GM19240 (cell line): Measurements from ENCODE around the gene CFAP69.
"Not testable (repeated sequence)": the region's sequence is repeated elsewhere in the genome, so short reads cannot be mapped to it uniquely, and the experiment has no call there.

Source experiments
- DNase-seq: peaks from one replicate; pipeline ENCODE4 v3.0.0; 2011; ENCODE audit warnings: low spot score; ENCODE audit not compliant: insufficient read length

Gene CFAP69

DNA sequence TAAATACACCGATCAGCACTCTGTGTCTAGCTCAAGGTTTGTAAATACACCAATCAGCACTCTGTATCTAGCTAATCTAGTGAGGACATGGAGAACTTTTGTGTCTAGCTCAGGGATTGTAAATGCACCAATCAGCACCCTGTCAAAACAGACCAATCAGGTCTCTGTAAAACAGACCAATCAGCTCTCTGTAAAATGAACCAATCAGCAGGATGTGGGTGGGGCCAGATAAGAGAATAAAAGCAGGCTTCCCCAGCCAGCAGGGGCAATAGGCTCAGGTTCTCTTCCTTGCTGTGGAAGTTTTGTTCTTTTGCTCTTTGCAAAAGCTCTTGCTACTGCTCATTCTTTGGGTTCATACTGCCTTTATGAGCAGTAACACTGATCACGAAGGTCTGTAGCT is 90.0 kb downstream of the CFAP69 start:
- not testable (repeated sequence) for DNase-seq

DNA sequence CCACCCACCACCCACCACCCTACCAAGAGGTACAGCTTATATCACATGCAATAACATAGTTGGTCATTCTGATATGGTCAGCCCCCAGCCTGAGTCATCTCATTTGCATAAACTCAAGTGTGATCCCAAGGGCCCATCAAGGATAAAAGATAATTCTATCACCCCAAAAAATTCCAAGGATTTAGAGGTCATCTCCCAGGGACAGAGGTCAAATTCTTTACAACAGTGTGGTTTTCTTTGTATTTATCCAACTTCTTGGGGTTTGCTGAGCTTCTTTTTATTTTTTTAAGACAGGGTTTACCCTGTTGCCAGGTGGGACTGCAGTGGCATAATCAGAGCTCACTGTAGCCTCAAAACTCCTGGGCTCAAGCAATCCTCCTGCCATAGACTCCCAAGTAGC is 92.1 kb downstream of the CFAP69 start:
- DNase-seq, result no peak

DNA sequence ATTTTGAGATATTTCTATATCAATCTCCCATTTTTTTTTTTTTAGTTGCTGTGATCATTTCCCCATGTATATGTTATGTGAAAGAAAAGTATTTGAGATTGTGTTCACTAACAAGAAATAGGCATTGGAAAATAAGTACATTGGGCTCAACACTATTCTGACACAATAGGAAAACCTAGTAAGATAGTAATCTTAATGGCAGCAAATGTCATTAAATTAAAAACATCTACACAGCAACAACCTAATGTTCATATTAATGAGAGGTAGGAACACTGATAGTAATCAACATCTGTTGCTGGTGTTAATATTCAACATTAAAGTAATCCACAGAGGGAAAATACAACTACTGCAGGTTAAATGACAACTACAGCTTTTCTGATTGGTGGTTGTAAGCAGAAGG is 100.0 kb downstream of the CFAP69 start:
- DNase-seq, result no peak

DNA sequence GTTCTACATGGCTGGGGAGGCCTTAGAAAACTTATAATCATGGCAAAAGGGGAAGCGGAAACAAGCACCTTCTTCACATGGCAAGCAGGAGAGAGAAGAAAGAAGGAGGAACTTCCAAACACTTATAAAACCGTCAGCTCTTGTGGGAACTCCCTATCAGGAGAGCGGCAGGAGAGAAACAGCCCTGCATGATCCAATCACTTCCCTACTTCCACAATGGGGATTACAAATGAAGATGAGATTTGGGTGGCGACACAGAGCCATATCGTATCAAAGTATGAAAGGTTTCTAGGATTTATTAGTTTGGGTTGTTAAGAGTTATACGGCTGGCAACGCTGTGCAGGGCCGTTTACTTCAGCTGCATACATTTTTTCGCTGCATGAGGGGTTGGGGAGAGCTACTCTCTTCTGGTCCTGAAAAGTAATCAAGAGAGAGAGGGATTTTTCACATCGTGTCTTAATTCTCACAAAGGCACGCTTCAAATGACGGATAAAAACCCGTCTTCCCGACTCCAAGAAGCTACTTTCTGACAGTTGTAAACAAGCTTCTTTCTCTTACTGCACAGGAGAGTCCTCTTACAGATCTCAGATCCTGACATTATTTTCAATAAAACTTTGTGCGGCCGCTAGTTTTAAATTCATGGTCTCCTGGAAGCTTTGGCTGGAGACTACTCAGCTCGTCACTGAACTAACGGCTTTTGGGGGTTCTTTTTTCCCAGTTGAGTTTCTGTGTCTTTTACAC is 100.8 kb downstream of the CFAP69 start:
- no peak for DNase-seq

DNA sequence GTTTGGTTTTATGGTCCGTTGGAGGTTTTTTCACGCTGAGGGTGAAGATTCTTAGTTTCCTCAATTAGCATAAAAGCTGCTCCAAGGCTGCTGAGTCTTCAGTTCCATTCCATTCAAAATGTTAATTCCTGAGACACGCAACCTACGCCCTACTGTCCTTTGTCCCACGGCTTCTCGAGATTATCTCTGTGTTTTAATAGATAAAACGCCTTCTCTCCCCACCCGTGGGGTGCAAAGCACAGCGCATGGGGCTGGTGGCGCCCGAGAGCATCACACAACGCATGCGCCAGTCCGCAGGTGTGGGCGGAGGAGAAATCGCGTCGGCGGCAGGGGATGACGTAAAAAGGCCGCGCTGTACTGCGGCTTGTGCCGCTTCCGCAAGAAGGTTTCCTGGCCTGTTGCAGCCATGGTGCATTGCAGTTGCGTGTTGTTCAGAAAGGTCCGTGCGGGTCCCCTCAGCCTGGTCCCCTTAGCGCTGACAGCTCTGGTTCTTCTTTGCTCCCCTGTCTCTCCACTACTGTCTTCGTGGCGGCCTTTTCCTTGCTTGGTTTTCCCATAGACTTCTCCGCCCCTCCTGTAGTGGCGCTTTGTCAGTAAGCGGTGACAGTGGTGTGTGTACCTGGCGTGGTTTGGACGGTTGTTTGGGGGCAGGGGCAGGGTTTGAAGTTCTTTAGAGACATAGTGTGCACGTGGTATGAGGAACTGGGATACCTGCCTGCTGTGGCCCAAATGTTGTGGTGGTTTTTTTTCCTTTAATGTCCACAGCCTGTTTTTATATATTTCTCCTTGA is 101.6 kb downstream of the CFAP69 start, which contains the start of gene GTPBP10:
TSS of gene GTPBP10 (plus strand) at position 381 of the 790 bp plus-strand sequence. CDS start at position 407, 26 bp downstream.
- DNase-seq, result peak; percentile 87

DNA sequence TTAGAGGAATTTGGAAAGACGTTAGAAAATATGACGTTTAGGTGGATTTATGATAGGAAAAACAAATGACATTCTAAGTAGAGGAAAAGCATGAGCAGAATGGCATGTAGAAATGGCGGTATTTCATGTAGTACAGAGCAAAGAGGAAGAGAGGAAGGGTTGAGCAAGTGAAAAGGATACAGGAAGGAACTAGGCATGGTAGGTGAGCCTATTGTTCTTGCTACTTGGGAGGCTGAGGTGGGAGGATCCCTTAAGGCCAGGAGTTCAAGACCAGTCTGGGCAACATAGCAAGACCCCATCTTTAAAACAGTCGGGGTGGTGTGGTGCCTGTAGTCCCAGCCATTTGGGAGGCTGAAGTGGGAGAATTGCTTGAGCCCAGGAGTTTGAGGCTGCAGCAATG is 102.8 kb downstream of the CFAP69 start:
- DNase-seq, result no peak

DNA sequence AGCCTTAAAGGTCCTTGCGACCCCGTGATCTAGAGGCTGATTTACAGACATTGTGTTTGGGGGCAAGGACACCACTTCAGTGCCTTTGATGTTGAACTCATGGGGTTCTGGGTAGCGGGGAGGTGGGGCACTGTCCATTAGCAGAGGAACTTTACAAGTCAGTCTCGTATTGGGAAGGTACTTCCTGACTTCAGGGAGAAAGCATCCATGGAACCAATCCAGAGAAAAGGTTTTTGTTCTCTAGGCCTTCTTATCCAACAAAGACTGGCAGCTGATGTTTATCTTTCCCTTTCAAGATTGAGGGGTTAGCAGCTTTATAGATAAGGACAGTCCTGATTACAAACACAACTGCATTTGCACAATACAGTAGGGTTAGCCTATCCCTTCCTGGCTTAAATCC is 104.3 kb downstream of the CFAP69 start:
- no peak for DNase-seq

DNA sequence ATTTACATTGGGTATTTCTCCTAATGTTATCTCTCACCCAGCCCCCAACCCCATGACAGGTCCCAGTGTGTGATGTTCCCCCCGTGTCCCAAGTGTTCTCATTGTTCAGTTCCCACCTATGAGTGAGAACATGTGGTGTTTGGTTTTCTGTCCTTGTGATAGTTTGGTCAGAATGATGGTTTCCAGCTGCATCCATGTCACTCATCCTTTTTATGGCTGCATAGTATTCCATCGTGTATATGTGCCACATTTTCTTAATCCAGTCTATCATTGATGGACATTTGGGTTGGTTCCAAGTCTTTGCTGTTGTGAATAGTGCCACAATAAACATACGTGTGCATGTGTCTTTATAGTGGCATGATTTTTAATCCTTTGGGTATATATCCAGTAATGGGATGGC is 105.1 kb downstream of the CFAP69 start:
- not testable (repeated sequence) for DNase-seq

DNA sequence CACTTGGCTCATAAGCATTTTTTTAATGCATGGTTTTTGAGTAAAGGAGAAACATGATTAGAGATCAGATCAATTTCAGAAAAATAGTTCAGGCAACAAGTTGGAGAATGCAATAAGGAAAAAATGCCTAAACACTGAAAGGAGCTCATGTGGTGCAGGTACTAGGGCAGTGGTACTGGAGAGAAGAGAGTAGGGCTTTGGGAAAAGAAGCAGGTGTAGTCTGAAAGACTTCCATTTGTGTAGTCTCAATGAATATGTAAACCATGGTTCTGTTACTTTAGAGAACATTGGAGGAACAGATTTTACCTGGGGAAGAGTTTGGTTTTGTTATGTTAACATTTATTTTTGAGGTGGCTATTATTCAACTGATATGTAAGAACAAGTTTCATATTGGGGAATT is 107.0 kb downstream of the CFAP69 start:
- DNase-seq, result no peak
